GM18520 (cell line): ENCODE data around the gene LMBR1.
"Not testable (repeated sequence)": the region's sequence is repeated elsewhere in the genome, so short reads cannot be mapped to it uniquely, and the experiment has no call there.

Experiments used
- ATAC-seq: cut with Tn5 transposase; IDR thresholded peaks from one replicate; pipeline ENCODE4 v1.9.1; 2021; ENCODE audit not compliant: unreplicated experiment

LMBR1 gene

DNA sequence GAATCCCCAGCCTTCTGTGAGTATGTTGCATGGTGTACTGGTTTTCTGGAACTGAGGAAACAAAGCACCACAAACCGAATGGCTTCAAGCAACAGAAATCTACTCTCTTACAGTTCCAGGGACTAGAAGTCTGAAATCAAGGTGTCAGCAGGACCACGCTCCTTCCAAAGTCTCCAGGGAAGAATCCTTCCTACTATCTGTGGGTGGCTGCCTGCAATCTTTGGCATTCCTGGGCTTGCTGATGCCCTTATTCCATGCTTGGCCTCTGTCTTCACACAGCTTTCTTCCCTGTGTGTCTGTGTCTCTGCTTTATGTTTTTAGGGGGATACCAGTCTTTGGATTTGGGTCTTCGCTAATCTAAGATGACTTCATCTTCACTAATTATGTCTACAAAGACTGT is 81.3 kb downstream of the LMBR1 start:
- no peak for ATAC-seq

- ATAC-seq, result not testable (repeated sequence)
These were observed 89.3 kb downstream of the LMBR1 start for GRCh38 chr7:156803656-156804055.

- no peak for ATAC-seq
These were observed 90.8 kb downstream of the LMBR1 start for GRCh38 chr7:156802214-156802613.

- no peak for ATAC-seq
These were observed 97.6 kb downstream of the LMBR1 start for GRCh38 chr7:156795415-156795814.

- no peak for ATAC-seq
These were observed 99.6 kb downstream of the LMBR1 start for GRCh38 chr7:156793334-156793733.

GRCh38 chr7:156792611-156793010 is 100.4 kb downstream of the LMBR1 start:
- ATAC-seq, result no peak

DNA sequence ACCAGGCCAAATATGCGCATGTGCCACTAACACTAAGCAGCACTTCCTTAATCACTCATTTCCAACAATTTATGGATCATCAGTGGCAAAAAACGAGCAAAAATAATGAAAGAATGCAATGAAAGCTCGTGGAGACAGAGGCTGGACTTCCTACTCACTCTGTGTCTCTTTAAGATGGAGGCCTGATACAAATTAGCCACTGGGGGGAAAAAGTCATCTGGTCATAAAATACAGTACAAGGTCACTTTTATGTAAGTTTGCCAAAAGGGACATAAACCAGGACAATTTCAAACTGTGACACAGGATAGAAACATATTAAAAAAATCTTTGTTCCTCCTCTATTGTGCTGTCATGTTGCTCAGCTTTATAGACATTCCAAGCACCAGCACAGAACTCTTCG is 101.7 kb downstream of the LMBR1 start:
- ATAC-seq, result no peak

DNA sequence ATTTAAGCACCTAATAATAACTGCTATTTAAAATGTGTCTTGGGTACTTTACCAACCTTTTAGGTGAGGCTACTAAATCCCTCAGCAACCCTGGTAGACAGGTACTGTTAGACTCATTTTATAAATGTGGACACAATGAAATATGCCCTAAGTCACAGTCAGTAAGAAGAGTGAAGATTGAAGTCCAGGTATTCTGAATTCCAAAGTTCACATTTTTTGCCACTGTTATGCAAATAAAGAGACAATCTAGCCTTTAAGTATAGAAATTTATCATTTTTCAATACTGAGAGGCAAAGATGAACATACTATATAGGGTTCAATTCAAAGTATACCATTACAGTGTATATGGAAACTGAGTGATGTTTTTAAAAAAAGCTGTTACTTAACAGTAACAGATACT is 102.7 kb downstream of the LMBR1 start:
- ATAC-seq, result no peak

DNA sequence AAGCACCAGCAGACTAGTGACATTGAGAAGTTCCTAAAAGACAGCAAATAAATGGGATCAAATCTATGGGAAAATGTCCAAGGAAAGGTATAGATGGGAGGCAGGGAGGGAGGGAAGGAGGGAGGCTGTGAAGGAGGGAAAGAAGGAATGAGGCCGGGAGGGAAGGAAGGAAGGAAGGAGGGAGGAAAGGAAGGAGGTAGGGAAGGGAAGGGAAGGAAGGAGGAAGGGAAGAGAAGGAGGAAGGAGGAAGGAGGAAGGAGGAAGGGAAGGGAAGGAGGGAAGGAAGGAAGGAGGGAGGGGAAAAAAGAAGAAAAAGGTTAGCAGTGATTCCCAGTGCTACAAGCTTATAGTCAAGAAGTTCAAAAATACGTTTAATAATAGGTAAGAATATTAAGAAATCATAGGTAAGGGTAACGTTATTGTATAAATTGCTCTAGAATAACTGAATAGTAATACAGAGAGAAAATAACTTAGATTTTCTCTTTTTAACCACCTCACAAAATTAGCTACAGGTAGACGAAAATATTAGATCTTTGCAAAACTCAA is 106.9 kb downstream of the LMBR1 start:
- ATAC-seq, result no peak

- ATAC-seq, result no peak
These were observed 109.1 kb downstream of the LMBR1 start for GRCh38 chr7:156783864-156784263.

DNA sequence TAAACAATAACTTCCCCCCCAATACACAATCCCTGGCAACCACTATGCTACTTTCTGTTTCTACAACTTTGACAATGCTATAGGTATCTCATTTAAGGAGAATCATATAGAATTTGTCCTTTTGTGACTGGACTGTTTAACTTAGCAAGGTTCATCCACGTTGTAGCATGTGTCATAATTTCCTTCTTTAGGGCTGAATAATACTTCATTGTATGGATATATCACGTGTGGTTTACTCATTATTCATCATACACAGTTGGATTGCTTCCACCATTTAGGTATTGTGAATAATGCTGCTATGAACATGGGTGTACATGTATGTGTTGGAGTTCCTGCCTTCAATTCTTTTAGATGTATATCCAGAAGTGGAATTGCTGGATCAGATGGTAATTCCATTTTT is 111.0 kb downstream of the LMBR1 start:
- ATAC-seq, result no peak

- peak; percentile 76 for ATAC-seq
These were observed 112.1 kb downstream of the LMBR1 start for GRCh38 chr7:156780724-156781455.

- no peak for ATAC-seq
These were observed 114.3 kb downstream of the LMBR1 start for GRCh38 chr7:156778668-156779067.

DNA sequence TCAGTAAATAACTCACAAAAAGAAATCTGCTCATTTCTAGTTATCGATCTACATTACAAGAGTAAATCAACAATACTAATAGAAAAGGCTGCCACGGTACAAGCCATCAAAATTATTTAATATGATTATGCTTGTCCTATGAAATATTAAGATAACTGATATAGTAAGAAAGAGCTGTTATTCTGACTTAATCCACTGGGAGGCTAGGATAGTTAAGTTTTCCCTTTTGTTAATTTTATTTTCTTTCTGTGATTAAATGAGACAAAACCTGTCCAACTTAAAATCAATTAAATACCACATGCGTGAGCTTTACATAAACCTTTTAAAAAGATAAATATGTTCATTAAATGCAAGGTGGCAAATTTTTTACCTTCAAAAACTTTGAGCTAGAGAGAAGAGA is 114.8 kb downstream of the LMBR1 start:
- ATAC-seq, result no peak

DNA sequence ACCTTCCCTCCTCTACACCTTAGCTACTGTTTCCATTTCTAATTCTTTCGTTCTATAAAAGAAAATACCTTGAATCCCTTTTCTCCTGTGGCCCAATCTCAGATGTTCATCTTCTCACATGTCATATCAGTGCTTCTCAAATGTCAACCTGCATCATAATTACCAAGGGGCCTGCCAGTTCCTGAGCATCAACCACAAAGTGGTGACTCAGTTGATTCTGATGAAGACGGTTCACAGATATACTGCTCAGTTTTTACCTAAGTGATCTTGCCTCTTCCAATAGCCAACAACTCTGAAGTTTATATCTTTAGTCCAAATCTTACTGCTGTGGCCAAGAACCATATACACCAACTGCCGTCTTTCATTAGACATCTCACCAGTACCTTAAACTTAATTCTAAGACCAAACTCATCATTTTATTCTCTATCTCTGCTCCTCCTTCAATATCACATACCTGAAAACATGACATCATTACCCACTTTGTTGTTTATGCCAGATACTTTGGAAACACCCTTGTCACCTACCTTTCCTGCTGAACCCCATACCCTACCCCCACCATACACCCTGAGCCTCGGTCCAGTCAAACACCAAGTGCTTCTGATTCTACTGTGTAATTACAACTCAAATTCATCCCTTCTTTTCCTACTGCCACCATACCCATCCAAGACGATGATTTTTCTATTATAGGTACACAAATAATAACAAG is 115.5 kb downstream of the LMBR1 start:
- no peak for ATAC-seq

- no peak for ATAC-seq
These were observed 116.5 kb downstream of the LMBR1 start for GRCh38 chr7:156776527-156776926.

- ATAC-seq, result peak; percentile 47
These were observed 119.0 kb downstream of the LMBR1 start for GRCh38 chr7:156773966-156774365.

DNA sequence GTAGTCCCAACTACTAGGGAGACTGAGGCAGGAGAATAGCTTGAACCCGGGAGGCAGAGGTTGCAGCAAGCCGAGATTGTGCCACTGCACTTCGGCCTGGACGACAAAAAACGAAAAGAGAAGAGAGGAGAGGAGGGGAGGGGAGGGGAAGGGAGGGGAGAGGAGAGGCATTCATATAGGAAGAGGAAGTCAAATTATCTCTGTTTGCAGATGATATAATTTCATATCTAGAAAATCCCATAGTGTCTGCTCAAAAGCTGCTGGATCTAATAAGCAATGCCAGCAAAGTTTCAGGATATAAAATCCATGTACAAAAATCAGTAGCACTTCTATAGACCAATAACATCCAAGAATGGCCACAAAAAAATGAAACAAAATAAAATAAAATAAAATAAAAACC is 120.3 kb downstream of the LMBR1 start:
- ATAC-seq, result no peak

DNA sequence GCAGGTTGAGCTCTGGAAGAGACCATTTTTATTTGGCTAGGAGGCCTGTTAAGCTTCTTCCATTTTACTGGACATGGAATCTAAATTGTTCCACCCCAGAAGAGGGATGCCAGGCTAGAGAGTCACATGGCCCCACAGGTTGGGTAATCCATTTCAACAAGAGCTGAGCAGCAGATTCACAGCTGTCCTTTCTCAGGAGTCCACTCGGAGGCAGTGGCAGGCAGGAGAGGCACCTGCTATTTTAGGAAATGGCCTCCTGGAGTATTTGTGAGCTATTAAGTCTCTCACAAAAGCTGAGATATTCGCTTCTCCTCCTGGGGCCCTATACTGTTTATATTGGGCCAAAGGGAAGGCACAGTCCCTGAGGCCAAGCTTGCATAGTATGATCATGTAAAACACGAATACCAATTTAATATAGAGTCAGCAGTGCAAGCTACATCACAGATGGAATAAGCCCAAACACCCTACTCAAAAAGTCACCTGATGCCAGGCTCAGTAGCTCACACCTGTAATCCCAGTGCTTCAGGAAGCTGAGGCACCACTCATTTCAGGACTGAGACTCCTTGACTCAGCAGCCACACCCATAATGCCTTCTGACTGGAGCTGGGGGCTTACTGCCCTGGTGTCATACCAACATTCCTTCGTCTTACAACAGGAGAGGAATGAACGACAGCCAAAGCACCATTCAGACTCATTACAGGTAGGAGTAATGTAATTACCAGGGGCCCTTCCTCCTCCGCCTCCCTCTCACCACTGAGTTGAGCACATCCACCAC is 124.1 kb downstream of the LMBR1 start:
- ATAC-seq, result no peak

- ATAC-seq, result no peak
These were observed 126.3 kb downstream of the LMBR1 start for GRCh38 chr7:156766666-156767065.

DNA sequence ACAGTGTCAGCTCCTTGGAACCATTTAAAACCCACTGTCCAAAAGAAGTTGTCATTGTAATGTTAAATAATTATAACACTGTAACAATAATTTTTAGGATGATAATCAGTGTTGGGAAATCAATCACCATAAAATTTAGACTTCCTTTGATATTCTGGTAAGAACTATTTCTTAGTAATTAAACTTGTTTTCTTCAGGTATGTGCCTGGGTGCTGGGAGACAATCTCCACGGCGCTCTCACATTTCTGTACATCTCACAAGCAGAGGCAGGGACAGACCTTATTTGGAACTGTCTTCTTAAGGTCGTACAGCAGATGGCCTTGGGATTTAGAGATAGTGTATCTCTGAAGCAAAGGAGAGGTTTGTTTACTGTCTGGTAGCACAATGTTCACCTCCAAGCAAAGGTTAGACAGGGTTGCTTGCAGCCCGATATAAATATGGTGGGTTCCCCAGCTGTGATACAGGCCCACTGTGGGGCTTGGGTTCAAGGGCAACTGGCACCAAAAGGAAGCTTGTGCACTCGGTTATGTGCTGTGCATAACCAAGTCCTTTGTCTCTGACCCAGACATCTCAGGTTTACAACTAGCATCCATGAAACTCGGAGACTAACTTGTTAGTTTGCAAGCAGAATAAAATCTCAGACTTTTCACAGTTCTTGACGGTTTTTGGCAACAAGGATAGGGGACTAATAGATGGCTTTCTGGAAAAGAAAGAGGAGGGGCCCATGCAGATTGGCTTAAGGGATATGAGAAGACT is 126.9 kb downstream of the LMBR1 start:
- ATAC-seq, result no peak
